Measurements from ENCODE around the gene DYNLT3.
A peak's percentile ranks its signal among the peaks of the same experiment; 100 is the strongest.

The DYNLT3 gene

DNA sequence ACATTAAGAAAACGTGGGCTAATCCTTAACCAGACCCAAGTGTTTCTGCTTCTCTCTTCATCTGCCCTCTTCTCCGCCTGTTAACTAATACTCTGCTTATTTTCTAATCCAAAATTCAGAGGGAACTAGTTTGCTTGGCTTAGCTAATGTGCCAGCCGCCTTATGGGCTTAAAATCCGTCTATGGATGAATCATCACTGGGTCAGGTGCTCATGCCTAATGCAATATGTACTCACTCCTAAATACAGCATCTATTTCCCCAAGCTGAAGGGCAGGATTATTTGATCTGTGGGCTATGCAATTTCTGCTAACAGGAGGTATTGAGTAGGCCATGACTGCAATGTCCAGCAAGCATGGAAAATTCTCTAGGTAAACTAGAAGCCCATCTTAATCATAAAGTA, 12.4 kb downstream of the DYNLT3 start:
- DNase-seq, result no peak

DNA sequence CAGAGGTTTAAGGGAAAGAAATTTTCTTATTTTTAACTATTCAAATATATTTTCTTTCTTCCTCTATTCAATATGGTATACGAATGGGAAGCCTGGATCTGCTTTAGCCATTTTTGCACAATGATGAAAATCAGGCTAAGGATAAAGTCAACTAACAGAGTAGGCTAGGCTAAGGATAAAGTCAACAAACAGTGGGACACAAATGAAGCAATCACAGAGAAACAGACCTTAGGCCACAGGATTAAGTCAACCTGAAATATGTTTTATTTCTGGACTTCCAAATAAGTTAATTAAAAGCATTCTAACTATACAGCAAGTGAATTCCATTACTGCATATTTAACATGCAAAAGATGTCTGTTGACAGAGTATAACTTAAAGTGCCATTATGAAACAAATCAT, 17.0 kb downstream of the DYNLT3 start:
- no peak for DNase-seq

DNA sequence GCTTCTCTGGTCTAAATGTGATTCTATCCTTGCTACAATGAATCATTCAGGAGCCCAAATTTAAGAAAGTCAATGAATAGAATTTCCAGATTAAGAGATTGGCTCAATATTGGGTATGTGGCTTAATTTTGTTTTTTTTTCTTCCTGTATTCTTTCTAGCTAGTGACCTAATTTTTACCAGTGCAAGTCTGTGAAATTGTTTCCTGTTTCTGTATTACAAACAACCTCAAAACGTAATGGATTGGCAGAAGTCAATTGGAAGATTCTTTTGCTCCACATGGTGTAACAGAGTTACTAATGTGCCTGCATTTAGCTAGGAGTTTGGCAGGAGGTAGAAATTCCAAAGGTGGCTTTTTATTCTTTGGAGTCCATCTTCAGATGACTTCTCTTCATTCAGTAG, 17.6 kb downstream of the DYNLT3 start:
- DNase-seq, result no peak

DNA sequence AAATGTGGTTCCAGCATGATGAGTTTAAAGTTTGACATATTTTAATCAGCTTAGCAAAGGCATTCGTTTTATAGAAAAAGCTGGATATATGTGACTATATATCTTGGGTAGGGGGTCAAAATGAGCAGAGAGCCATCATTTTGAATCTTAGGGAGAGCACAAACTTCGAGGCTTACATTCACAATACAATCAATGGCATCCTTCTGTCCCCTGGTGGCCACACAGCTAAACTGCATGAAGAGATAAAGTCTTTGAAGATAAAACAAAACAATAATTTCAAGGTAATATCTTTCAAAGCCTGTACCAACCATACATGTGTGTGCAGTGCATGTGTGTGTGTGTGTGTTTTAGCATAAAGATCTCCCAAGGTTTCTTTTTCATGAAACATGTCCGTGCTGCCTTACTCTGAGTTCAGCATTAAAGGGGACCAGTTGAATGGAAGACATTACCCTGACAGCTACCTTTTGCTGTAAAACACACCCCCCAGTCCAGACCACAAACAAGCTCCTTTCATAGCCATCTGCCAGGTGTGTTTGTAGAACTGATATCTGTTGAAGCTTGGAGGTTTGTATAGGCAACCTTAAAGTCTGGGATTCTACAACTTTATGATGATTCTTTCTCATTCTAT, 22.0 kb downstream of the DYNLT3 start:
- DNase-seq, result peak; percentile 64

DNA sequence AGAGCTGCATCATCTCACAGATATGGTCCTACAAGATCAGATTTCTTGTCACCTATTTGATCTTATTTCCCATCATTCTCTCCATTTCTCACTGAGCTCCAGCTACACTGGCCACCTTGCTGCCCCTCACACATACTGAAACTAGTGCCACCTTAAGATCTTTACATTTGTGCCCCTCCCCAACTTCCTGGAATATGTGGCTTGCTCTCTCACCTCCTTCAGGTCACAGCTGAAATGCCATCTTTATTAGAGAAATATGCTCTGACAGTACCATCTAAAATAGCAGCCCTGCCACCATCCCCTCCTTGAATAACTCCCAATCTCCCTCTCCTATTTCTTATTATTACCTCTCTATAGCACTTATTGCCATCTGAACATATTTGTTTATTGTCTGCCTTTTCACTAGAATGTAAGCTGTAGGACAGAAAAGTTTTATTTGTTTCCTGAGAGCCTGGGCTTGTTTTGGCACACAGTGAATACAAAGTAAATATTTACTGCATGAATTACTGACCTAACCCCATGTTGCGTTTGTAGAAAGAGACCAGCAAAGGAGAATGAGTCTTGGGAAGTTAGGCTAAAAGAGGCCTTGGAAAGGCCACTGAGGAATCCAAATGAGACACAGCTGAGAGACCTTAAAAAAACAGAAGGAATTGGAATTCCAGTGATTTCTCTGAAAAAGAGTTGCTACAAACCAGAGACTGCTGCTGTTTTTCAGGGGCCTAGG, 22.7 kb downstream of the DYNLT3 start:
- DNase-seq, result no peak

DNA sequence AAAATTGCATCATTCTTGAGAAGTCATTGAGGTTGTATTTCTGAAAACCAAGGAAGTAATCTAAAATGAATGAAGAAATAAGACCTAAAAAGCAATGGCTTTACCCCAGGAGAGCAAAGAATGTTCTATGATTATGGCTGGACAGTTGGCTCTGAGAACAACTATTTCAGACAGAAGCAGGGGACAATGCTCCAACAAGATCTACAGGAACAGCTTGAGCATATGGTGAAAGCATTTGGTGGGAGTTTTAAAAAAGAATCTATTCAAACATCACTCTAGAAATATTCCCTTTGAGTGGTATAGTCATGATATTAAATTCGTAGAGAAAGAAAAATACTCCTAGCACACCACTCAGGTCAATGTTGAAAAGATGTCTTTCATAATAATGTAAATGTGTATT, 26.7 kb downstream of the DYNLT3 start:
- DNase-seq, result no peak

DNA sequence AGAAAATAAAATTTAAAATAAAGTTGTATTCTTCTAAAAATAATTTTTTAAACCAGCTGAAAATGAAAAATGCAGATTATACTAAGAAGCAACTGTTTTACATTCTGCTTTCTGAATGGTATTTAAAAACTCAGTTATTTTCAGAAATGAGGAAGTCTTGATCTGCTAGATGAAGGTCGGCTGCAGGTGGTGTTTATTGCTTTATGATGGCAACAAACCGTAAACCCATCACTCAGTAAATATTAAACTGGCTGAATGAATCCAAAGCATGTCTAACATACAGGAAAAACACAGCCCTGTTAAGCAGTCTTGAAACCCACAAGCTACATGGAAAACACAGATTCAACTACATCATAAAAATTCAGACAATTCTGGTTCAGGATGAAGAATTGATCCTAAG, 29.3 kb downstream of the DYNLT3 start:
- no peak for DNase-seq

DNA sequence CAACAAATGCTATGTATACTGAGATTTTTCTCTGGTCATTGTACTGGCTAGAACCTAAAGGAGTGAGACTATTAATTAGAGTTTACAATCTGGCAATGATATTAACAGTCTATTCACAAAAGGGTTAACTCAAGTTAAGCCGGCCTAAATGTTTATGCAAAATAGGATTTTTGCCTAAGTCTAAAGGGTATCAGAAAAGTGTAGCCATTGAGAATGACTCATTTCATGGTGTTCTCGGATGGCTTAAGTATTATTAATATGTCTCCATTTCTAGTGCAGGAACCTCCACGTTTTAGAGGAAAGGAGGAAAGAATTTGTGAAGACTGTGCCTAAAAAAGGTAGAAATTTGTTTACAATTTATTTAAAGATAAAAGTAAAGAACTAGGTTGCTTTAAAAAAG, 29.8 kb downstream of the DYNLT3 start:
- no peak for DNase-seq

DNA sequence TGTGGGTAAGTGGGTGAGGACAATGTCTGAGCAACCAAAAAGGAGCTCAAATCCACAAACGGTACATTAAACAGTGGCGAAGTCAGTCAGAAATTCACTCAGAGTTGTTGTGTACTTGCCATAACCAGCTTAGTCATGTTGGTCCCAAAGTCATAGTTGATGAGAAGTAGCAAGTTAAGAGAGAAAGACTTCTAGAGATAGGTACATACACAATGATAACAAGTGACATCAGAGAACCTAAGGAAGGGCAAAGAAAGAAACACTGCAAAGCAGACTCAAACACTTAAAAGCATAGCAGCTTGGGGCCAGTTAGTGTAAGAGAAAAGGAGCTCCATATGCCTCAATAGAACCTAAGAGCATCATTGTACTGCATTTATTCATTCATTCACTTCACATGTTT, 30.2 kb downstream of the DYNLT3 start:
- no peak for DNase-seq

DNA sequence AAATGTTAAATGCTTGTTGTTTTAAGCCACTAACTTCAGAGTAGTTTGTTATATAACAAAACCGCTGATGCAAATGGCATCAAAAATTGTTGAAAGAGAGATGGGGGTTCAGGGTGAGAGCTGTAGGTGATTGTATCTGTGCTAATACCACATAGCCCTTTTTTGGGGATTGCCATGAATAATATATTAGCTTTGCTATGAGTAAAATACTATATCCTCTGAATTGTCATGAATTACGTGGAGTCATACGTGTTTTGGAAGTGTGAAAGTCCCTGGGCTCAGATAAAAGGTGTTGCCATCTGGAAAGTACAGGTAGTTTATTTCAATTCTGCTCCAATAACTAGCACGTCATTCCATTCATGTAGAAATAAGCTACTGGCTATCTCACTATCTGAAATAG, 30.6 kb downstream of the DYNLT3 start:
- DNase-seq, result no peak

DNA sequence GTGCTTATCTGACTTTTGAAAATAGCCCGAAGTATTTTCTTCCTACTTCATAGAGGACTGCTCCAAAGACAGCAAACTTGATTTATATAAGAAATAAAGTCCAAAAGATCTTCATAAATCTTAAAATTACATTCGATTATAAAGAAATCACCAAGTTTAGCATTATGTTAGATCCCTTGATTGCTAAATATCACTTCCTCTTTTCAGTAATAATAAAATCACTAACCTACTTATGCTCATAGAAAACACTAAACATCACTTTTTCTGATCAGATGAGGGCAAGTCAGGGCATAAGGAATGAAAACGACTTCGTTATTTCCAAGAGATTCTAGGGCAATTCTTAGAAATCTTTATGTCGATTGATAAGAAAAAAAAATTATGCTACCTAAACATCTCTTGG, 32.0 kb downstream of the DYNLT3 start:
- DNase-seq, result no peak

DNA sequence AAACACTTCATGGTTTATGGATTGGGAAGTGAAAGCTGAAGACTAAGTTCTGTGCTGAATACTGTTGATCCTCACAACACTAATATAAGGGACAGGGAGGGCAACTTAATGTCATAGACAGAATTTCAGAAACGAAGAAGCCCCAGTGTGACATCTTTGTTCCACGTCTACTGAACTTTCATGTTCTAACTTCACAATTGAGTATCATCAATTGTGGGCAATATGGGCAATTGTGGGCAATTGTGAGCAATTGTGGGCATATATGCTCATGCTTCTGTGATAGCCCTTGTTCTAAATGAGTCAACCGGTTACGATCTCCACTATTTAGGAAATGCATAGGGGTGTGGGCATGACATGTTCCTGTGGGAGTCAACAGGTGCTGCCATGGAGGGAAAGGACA, 33.8 kb downstream of the DYNLT3 start:
- DNase-seq, result no peak

DNA sequence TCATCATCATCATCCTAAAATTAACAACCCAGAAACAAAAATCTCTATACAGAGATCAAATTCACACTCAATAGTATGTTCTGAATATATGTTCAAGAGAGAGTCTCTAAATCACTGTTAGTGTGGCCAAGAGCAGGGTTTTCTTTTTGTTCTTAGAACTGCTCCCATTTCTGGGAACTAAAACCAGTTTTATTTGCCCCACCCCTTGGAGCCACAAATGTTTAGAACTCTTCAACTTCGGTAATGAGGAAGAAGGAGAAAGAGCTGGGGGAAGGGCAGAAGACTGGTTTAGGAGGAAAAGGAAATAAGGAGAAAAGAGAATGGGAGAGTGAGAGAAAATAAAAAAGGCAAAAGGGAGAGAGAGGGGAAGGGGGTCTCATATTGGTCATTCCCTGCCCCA, 35.3 kb downstream of the DYNLT3 start:
- DNase-seq, result no peak

DNA sequence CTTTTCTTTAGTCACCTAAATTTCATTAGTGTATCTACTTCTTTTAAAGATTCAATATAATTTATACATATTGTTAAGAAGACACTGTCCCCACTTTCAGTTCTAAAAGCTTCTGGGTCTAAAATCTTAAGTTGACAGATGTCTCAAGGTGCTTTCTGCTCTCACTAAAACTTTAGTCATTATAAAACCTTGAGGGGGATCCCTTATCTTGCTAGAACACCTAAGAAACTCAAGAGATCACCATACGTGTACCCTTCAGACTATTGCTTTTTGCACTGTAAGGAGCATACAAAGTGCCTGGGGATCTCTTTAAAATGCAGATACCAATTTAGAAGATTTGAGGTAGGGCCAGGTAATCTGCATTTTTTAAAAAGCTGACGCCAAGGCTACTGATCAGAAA, 37.4 kb downstream of the DYNLT3 start:
- DNase-seq, result no peak

DNA sequence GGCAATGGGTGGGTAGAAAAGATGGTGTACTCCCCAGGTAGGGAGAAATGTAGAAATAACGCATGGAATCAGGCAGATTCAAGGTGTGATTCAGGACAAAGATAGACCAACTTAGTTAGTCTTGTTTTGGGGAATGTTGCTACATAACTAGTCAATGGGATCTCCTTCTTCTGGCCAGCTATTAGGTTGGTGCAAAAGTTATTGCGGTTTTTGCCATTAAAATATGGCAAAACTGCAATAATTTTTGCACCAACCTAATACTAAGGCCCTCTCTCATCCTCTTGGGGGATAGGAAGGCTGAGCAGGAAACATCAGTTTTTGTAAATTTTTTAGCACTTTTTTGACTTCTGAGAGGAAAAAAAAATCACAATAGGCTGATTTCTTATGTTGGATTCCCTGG, 44.3 kb downstream of the DYNLT3 start:
- DNase-seq, result no peak

DNA sequence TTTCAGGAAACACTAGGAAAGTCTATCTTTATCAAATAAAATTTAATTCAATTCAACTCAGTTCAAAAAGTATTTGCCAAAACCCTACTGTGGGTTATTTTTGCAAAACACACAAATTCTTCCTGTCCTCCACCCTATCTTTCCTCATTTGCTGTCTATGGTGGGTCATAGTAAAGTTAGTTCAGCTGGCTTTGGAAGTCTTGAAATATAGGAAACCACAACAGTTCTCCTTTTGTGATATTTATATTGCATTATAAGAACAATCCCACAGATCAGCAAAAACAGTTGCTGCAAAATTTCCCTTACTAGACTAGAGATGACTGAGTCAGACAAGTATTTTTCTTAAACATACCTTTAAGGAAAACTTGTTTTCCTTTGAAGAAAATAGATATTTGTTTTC, 45.3 kb downstream of the DYNLT3 start:
- no peak for DNase-seq

DNA sequence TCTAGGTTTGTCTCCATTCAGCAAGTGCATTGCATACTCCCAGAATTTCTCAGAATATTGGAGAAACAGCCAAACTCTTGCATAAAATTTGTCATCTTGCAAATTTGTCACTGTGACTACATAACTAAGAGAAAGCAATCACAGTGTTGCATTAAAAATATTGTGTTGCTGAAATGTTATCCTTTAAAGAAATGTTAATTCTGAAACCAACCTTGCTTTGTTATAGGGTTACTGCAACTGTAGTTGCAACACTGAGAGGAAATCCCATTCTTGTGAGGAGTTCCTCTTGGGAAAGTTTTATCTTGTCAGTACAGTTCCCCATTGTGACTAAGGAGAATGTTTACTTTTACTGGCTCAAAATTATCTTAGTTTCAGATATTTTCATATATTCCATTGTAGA, 46.7 kb downstream of the DYNLT3 start:
- no peak for DNase-seq

DNA sequence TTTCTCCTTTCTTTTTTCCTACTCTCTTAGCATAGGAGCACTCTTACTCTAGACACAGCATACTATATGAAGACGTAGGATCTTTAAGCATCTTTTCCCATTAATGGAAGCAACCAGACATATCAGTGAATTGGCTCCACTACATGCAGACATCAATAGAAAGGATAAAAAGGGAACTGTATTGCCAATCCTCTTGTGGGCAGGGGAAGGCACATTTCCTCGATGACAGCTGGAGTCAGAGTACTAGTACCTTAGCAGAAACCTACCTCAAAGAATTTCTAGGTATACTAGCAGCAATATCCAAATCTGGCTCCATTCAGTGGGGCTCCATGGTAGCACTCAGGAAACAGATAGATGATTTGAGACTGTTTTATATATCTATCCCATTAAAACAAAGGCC, 47.4 kb downstream of the DYNLT3 start:
- DNase-seq, result no peak

DNA sequence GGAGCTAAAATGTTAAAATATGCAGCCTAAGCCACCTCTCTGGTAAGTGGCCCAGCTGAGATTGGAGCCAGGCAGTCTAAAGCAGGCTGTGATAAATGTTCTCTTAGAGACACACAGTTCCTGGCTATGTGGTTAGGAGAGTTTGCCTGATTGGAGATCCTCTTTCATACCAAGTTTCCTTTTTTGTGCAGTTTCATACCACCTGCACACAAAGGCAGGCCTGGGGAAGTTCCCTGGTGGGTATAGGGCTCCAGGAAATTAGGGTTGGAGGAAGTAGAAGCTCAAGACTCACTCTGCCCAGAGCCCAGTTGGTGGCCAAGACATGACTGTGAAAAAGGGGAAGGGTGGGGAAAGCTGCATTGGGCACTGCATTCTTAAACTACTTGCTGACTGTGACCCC, 50.6 kb downstream of the DYNLT3 start:
- no peak for DNase-seq

DNA sequence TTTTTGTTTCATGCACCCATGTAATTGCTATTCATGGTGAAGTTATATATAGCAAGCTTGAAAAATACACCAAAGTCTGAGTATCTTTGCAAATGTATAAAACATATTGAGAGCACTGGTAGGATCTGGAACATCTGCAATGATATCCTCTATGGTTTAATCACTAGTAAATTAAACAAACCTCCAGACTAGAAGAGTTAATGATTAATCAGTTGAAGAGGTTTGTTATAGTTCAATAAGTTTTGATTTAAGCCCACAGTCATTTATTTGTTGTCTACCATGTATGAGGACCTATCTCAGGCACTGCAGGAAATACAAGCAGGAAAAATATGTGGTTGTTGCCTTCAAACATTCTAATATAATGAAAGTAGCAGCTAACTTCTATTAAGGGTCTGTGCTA, 51.1 kb downstream of the DYNLT3 start:
- no peak for DNase-seq
